HG03108 (cell line): Measurements from ENCODE around the gene KIF24.
"Not testable (repeated sequence)": the region's sequence is repeated elsewhere in the genome, so short reads cannot be mapped to it uniquely, and the experiment has no call there.

Experiments used
- ATAC-seq: cut with Tn5 transposase; IDR thresholded peaks from one replicate; pipeline ENCODE4 v1.9.1; 2021; ENCODE audit warnings: moderate library complexity; ENCODE audit not compliant: unreplicated experiment

KIF24 gene, protein sequence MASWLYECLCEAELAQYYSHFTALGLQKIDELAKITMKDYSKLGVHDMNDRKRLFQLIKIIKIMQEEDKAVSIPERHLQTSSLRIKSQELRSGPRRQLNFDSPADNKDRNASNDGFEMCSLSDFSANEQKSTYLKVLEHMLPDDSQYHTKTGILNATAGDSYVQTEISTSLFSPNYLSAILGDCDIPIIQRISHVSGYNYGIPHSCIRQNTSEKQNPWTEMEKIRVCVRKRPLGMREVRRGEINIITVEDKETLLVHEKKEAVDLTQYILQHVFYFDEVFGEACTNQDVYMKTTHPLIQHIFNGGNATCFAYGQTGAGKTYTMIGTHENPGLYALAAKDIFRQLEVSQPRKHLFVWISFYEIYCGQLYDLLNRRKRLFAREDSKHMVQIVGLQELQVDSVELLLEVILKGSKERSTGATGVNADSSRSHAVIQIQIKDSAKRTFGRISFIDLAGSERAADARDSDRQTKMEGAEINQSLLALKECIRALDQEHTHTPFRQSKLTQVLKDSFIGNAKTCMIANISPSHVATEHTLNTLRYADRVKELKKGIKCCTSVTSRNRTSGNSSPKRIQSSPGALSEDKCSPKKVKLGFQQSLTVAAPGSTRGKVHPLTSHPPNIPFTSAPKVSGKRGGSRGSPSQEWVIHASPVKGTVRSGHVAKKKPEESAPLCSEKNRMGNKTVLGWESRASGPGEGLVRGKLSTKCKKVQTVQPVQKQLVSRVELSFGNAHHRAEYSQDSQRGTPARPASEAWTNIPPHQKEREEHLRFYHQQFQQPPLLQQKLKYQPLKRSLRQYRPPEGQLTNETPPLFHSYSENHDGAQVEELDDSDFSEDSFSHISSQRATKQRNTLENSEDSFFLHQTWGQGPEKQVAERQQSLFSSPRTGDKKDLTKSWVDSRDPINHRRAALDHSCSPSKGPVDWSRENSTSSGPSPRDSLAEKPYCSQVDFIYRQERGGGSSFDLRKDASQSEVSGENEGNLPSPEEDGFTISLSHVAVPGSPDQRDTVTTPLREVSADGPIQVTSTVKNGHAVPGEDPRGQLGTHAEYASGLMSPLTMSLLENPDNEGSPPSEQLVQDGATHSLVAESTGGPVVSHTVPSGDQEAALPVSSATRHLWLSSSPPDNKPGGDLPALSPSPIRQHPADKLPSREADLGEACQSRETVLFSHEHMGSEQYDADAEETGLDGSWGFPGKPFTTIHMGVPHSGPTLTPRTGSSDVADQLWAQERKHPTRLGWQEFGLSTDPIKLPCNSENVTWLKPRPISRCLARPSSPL (N-terminal part only)

DNA sequence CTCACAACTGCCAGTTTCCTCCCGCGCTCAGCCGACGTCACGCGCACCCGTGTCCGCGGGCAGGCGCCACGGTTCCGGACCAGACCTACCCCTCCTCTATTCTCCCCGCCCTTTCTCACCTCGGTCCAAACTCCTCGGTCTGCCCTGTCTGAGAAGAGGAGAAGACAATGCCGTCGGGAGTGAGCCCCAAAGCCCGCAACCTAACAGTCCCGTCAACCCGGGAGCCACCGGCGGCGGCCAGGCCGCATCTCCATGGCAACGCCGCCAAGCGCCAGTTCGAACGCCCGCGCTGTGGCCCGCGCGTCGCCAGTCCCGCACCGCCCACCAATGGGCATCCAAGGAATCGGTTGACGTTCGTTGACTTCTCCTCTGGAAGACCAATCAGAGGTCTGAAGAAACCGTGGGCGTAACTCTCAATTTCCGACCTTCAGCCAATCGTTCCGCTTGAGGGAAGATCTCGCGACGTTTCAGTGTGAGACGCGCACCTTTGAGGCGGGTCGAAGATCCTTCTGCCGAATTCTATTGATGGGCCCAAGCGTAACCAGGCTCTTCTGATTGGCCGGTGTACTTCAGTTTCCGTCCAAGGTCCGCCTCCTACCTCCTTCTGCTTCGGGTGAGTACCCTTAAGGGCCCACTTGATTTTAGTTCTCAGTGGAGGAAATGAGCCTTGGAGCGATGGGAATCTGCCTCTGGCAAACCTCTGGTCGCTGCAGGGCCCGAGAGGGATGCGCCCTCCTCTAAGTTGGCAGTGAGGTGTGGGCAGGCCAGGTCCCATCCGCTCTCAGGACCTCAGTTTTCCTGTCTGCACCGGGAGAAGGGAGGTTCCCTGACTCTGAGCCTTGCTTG, at the start of gene KIF24, which contains the start of gene NUDT2:
Gene KIF24, minus strand, starts transcription at position 282 of the 846 bp plus-strand sequence. CDS start 17,922 bp downstream, outside the sequence.
Gene NUDT2, plus strand, starts transcription at position 583 of the 846 bp plus-strand sequence. CDS start 9,471 bp downstream, outside the sequence.
- ATAC-seq = peak; percentile 93

- no peak for ATAC-seq
Observed at GRCh38 chr9:34378376-34379060, 49.5 kb upstream of the KIF24 start.

GRCh38 chr9:34377404-34377746, 48.3 kb upstream of the KIF24 start:
- no peak for ATAC-seq

DNA sequence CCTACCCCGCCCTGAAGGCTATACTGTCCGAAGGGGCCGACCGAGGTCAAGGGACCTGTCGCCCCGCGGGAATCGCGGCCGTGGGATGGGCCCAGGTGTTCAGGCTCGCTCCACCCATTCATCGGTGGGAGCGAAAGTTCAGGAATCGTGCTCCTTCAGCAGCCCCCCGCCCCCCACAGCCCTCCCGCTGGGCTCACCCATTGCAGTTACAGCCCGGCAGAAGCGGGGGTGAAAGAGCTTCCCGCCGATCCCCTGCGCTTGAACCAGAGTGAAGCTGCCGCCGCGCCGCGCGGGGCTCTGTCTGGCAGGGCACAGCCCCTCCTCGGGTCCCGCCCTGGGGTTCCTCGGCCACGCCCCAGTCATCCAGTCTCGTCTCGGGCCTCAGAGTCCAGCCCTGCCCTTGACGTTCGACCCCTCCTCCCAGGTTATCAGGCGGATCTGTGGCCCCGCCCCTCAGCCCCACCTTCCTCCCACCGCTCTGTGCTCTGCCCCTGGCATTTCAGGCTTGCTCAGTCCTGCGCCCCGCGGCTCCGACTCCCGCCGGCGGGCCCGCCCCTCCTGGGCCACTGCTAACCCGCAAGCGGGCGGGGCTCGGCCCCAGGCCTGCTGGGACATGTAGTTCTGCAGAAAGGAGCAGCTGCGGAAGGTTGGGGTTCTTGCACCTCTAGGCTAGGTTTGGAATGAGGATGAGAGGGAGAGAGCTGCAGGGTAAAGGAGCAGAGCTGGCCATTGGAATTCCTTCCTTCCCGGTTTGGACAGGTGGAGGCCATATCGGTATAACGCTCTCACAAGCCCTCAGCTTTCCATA, 47.7 kb upstream of the KIF24 start, which contains the start of gene MYORG:
Gene MYORG, minus strand, starts transcription at position 303 of the 808 bp plus-strand sequence. CDS start 3,955 bp downstream, outside the sequence.
- ATAC-seq = peak; percentile 86

- no peak for ATAC-seq
Observed at GRCh38 chr9:34375901-34376595, 47.0 kb upstream of the KIF24 start.

DNA sequence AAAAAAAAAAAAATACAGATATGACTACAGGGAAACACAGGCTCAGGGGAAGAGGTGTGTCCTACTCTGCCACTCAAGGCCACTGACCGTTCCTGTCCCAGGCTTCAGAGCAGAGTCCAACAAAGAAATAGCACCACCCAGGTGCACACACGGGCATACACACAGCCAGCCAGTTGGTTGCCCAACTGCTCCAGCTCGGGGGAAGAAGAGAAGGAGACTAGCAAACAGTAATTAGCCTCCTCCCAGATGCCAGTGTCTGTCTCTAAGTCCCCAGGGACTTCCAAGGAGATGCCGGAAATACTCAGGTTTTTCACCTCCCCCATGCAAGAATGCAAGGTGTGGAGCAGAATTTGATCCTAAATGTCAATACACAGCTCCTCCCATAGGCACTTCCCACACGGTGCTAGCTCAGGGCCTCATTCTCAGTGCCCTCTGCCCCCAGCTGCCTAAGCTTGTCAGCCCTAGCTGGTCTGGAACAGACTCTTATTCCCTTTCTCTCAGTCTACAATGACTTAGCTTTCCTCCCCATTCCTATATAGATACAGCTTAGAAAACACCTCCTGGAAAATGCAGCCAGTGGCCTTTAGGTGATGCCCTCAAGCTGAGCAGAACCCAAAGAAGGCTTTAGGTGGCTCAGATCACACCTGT, 46.0 kb upstream of the KIF24 start:
- no peak for ATAC-seq

- no peak for ATAC-seq
Observed at GRCh38 chr9:34374339-34374738, 45.3 kb upstream of the KIF24 start.

DNA sequence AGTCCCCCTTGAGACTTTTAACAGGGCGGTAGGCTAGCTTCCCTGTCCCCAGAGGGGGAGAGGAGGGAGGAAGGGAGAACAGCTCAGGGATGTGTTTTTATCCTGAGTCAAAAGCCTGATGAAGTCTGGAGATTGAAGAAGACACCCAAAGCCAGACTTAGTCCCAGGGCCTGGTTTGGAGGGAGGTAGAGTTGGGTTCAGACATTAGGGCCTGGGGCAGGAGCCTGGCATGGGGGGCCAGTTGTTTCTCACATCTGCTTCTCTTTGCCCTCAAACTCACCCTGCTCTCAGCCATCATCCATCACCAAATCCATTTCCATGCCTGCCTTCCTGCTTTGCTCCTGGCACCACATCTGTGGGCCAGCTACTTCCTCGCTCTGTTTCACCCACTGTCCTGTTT, 44.7 kb upstream of the KIF24 start:
- no peak for ATAC-seq

- no peak for ATAC-seq
Observed at GRCh38 chr9:34372467-34373011, 43.5 kb upstream of the KIF24 start.

- no peak for ATAC-seq
Observed at GRCh38 chr9:34371886-34372466, 42.9 kb upstream of the KIF24 start.

GRCh38 chr9:34370970-34371880, 42.2 kb upstream of the KIF24 start:
- no peak for ATAC-seq

DNA sequence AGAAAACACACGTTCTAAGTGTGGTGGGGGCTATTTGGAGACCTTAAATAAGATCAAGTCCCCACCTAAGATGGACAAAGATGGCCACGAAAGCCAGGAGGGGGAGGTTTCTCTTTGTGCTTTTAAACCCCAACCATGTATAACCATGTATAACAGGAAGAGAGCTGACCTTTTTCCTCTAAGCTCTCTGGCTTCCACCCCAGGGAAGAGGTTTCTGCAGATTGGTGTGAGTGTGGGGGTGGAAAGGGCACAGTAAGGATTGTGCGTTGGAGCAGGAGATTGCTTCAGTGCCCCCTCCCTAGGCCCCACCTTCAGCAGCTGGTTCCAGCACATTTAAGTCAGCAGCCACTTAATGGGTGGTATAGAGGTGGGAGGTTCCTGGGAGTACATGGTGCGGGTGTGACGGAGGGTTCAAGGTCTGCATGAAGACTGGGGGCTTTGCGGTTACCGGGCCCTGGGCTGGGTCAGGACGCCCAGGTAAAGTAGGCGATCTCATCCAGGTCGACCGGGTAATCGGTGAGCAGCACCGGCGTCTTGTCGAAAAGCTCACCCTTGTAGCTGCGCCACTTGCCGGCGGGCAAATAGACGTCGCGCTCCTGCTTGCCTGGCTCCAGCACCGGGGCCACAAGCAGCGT, 41.4 kb upstream of the KIF24 start:
- ATAC-seq = no peak

GRCh38 chr9:34369636-34370035, 40.6 kb upstream of the KIF24 start:
- ATAC-seq = no peak

DNA sequence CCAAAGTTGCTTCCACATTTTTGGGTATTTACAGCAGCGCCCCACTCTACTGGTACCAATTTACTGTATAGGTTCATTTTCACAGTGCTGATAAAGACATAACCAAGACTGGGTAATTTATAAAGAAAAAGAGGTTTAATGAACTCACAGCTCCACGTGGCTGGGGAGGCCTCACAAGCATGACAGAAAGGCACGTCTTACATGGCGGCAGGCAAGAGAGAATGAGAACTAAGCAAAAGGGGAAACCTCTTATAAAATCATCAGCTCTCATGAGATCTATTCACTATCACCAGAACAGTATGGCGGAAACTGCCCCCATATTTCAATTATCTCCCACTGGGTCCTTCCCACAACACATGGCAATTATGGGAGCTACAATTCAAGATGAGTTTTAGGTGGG, 39.7 kb upstream of the KIF24 start:
- ATAC-seq = not testable (repeated sequence)

DNA sequence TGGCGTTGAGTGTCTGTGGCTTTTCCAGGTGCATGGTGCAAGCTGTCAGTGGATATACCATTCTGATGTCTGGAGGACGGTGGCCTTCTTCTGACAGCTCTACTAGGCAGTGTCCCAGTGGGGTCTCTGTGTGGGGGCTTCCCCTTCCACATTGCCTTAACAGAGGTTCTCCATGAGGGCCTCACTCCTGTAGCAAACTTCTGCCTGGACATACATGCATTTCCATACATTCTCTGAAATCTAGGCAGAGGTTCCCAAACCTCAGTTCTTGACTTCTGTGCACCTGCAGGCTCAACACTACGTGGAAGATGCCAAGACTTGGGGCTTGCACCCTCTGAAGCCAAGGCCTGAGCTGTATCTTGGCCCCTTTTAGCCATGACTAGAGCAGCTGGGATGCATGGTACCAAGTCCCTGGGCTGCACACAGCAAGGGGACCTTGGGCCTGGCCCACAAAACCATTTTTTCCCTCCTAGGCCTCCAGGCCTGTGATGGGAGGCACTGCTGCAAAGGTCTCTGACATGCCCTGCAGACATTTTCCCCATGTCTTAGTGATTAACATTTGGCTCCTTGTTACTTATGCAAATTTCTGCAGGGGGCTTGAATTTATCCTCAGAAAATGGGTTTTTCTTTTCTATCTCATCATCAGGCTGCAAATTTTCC, 38.8 kb upstream of the KIF24 start:
- not testable (repeated sequence) for ATAC-seq
